ENCODE results near the gene CFAP61. TPM values are rescaled to one million over a fixed set of nuclear protein-coding genes. Genes with fewer than 3 reads are reported as not detected.

The CFAP61 gene
- total and polyA plus RNA-seq, 11 donors: 12.1 to 102 (median 41.8) TPM

GRCh38 chr20:20299904-20300303, 247.6 kb downstream of the CFAP61 start:
- H3K36me3 ChIP-seq: no peaks in the 10 kb centered on the region

DNA sequence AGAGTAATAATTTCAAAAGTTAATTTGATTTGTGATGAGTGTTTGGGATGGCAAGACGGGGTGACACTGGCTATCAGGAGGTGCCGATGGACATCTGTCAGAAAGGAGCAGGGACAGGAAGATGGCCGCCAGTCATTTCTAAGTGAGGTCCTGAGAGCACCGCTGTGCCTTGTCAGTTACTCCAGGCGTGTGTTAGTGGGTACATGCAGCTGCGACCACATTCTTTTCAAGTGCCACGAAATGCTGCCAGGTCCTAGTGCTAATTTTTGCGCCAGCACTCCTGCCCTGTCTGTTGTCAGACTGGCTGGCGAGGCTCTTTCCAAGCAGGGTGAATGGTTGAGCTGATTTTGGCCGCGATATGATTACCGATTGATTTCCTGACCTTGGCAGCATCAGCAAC, 251.0 kb downstream of the CFAP61 start:
- H3K9me3 ChIP-seq: no peaks in the 10 kb centered on the region
- no peaks in the 10 kb centered on the region for H3K4me1 ChIP-seq
- intact Hi-C loops (cut with DNase I): no loop called here
- no peaks in the 10 kb centered on the region for H3K36me3 ChIP-seq
- 65 to 78% (median 75%) methylated on average over 10 to 12 of the region's 12 CpGs for WGBS, 4 donors
- H3K27me3 ChIP-seq: no peaks in the 10 kb centered on the region
- DNase-seq (peak in 1 of 5 donors; percentile 42), ATAC-seq (peak in 3 of 4 donors; percentile 38 to 66 (median 47))
- TF ChIP-seq, protein P1, sequence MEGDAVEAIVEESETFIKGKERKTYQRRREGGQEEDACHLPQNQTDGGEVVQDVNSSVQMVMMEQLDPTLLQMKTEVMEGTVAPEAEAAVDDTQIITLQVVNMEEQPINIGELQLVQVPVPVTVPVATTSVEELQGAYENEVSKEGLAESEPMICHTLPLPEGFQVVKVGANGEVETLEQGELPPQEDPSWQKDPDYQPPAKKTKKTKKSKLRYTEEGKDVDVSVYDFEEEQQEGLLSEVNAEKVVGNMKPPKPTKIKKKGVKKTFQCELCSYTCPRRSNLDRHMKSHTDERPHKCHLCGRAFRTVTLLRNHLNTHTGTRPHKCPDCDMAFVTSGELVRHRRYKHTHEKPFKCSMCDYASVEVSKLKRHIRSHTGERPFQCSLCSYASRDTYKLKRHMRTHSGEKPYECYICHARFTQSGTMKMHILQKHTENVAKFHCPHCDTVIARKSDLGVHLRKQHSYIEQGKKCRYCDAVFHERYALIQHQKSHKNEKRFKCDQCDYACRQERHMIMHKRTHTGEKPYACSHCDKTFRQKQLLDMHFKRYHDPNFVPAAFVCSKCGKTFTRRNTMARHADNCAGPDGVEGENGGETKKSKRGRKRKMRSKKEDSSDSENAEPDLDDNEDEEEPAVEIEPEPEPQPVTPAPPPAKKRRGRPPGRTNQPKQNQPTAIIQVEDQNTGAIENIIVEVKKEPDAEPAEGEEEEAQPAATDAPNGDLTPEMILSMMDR (IDR thresholded peaks at IDR 0.05): no peak
- no peak for TF ChIP-seq POLR2A (IDR thresholded peaks at IDR 0.05)
- H3K4me3 ChIP-seq: peak overlapping the region in 2 of 12 donors; percentile 33 to 36
- peak overlapping the region in 6 of 12 donors; percentile 15 to 87 (median 59) for H3K27ac ChIP-seq

More at GRCh38 chr20:20299904-20300303, 247.6 kb downstream of the CFAP61 start:
- no peaks in the 10 kb centered on the region for H3K27me3 ChIP-seq
- ATAC-seq: no peak
- 67 to 71% (median 69%) methylated on average over 7 of the region's 7 CpGs for WGBS, 4 donors
- intact Hi-C loops (cut with DNase I): no loop called here
- no peak for DNase-seq
- no peak overlapping the region for H3K4me3 ChIP-seq
- peaks cover 0 to 5% (median 0%) of the 10 kb centered on the region in 12 donors for H3K4me1 ChIP-seq
- H3K27ac ChIP-seq: no peak overlapping the region
- TF ChIP-seq, protein P1 (IDR thresholded peaks at IDR 0.05): no peak
- H3K9me3 ChIP-seq: no peaks in the 10 kb centered on the region

DNA sequence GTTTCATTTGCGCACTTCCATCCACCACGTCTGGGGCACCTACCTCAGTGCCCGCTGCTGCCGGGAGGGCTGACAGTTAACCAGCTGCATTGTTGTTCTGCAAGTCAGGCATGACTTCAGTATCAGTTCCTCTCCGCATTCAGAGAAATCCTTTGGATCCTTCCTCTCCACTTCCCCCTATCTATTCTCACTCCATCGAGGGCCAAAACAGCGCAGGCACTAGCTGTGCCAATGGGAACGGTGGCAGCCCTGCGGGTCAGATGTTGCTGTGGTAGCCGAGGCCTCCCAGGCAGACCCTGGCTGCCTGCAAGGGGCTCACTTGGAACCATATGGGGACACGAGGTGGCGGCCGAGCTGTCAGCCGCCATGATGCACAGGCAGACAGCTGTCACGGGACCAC, 251.4 kb downstream of the CFAP61 start:
- peak overlapping the region in 2 of 12 donors; percentile 33 to 36 for H3K4me3 ChIP-seq
- no peaks in the 10 kb centered on the region for H3K4me1 ChIP-seq
- peak overlapping the region in 6 of 12 donors; percentile 15 to 87 (median 59) for H3K27ac ChIP-seq
- no peaks in the 10 kb centered on the region for H3K9me3 ChIP-seq
- WGBS, 4 donors: 62 to 83% (median 81%) methylated on average over 14 to 15 of the region's 15 CpGs
- intact Hi-C loops (cut with DNase I): no loop called here
- H3K36me3 ChIP-seq: no peaks in the 10 kb centered on the region
- TF ChIP-seq, protein P1 (IDR thresholded peaks at IDR 0.05): no peak
- TF ChIP-seq POLR2A (IDR thresholded peaks at IDR 0.05): no peak
- peak in 4 of 5 donors; percentile 23 to 68 (median 48) for DNase-seq
- H3K27me3 ChIP-seq: no peaks in the 10 kb centered on the region
- ATAC-seq: peak; percentile 81 to 90 (median 88)

DNA sequence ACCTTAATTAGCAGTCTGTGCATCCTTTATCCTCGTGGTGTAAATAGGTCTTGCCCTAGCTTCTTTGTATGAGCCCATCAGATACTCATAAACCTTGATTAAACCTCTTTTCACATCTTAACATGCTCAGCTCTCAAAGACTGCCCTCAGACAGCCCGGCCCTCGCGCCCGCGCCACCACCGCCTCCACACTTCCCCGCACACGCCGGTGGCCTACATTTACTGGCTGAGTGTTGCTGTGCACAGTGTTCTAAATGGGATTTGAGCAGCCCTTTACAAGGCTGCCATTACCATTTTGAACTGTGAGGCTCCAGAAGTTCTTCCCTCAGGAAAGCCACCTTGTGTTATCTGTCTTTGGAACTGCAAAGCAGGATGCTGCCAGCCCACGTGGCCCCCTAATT, 252.6 kb downstream of the CFAP61 start:
- Histone ChIP-seq H3K36me3 (no peaks in the 10 kb centered on the region), H3K27ac (no peak overlapping the region), H3K4me3 (no peak overlapping the region), H3K9me3 (no peaks in the 10 kb centered on the region), H3K27me3 (no peaks in the 10 kb centered on the region), H3K4me1 (no peaks in the 10 kb centered on the region)
- DNase-seq (no peak), ATAC-seq (no peak)
- intact Hi-C loops (cut with DNase I): no loop called here
- no peak for TF ChIP-seq POLR2A (IDR thresholded peaks at IDR 0.05)
- TF ChIP-seq, protein P1 (IDR thresholded peaks at IDR 0.05): no peak
- WGBS, 4 donors: 88 to 90% (median 89%) methylated on average over 11 of the region's 11 CpGs

Data from heart left ventricle (tissue), 16 donors.